Thyroid gland (tissue), 4 donors: ENCODE results near the gene VASN.

Source experiments
- POLR2A ChIP-seq, 2 donors: fragments of 450-650 bp; IDR thresholded peaks; one replicate each; pipeline ENCODE4 v1.6.1; 2017; ENCODE audit warnings: antibody characterized with exemption in 2 of 2, mild to moderate bottlenecking in 2 of 2, moderate library complexity in 1 of 2
- TF ChIP-seq, protein P1 (sequence below), 6 experiments: fragments of 200-600 bp in 3 of 6; fragments of 450-650 bp in 3 of 6; sonication (generic) in 3 of 6; IDR thresholded peaks; one replicate each; pipeline ENCODE4 v1.5.1; 2016 to 2019; ENCODE audit warnings: antibody characterized with exemption in 6 of 6, mild to moderate bottlenecking in 2 of 6, inconsistent platforms in 1 of 6, moderate library complexity in 1 of 6

DNA sequence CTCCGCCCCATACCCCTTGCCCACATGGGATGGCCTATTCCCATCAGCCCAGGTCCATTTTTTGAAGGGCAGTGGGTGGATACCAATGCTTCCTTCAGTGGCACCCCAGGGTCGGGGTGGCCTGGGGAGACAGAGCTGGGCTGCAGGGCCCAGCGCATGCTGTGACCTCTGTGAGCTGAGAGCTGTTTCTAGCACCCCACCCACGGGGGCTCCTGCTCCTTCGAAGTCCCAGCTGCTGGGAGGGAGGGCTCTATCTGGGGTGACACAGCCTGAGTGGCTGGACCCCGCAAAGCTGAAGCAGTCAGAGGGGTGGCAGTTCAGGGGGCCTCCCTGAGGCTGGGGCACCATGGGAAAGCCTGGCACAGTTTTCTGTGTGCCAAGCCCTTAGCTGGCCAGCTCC, 31.2 kb upstream of the VASN start:
- TF ChIP-seq, protein P1, sequence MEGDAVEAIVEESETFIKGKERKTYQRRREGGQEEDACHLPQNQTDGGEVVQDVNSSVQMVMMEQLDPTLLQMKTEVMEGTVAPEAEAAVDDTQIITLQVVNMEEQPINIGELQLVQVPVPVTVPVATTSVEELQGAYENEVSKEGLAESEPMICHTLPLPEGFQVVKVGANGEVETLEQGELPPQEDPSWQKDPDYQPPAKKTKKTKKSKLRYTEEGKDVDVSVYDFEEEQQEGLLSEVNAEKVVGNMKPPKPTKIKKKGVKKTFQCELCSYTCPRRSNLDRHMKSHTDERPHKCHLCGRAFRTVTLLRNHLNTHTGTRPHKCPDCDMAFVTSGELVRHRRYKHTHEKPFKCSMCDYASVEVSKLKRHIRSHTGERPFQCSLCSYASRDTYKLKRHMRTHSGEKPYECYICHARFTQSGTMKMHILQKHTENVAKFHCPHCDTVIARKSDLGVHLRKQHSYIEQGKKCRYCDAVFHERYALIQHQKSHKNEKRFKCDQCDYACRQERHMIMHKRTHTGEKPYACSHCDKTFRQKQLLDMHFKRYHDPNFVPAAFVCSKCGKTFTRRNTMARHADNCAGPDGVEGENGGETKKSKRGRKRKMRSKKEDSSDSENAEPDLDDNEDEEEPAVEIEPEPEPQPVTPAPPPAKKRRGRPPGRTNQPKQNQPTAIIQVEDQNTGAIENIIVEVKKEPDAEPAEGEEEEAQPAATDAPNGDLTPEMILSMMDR (IDR thresholded peaks at IDR 0.05) = no peak
- TF ChIP-seq POLR2A (IDR thresholded peaks at IDR 0.05) = no peak
